Endothelial cell (in vitro differentiated cells): ENCODE data around the gene PURA. TPM values are rescaled to one million over a fixed set of nuclear protein-coding genes. Genes with fewer than 3 reads are reported as not detected.
A peak's percentile ranks its signal among the peaks of the same experiment; 100 is the strongest.

ENCODE experiments used
- DNase-seq: peaks from one replicate; pipeline ENCODE4 v3.0.0; 2021; ENCODE audit warnings: low spot score
- H3K27ac Mint-ChIP-seq: one replicate; pipeline ENCODE4 v1.8.0; 2021; ENCODE audit warnings: mixed read lengths, inconsistent platforms; ENCODE audit not compliant: unreplicated experiment
- H3K27me3 Mint-ChIP-seq: one replicate; pipeline ENCODE4 v1.8.0; 2021; ENCODE audit warnings: mild to moderate bottlenecking, moderate library complexity, mixed read lengths, inconsistent platforms; ENCODE audit not compliant: unreplicated experiment
- H3K36me3 Mint-ChIP-seq: one replicate; pipeline ENCODE4 v1.8.0; 2021; ENCODE audit warnings: mild to moderate bottlenecking, low read depth, mixed read lengths, inconsistent platforms; ENCODE audit not compliant: unreplicated experiment
- H3K4me1 Mint-ChIP-seq: one replicate; pipeline ENCODE4 v1.8.0; 2021; ENCODE audit warnings: mild to moderate bottlenecking, mixed read lengths, inconsistent platforms; ENCODE audit not compliant: unreplicated experiment
- H3K4me3 Mint-ChIP-seq: one replicate; pipeline ENCODE4 v1.8.0; 2021; ENCODE audit warnings: mild to moderate bottlenecking, mixed read lengths, inconsistent platforms; ENCODE audit not compliant: unreplicated experiment
- H3K9me3 Mint-ChIP-seq: one replicate; pipeline ENCODE4 v1.8.0; 2021; ENCODE audit warnings: mixed read lengths, inconsistent platforms; ENCODE audit not compliant: unreplicated experiment
- total RNA-seq: library from RNA; stranded (reverse); fragmentation: NEBNext Ultra II Directional; extraction: Animal tissue kit (Norgen Biotek cat#: 25700); gene quantifications from one replicate; pipeline ENCODE4 v1.2.1, GENCODE V29; 2021; ENCODE audit not compliant: unreplicated experiment
- TF ChIP-seq, protein P1 (sequence below): fragments of 200-600 bp; sonication (generic); IDR thresholded peaks from one replicate; pipeline ENCODE4 v1.5.0; 2021; ENCODE audit warnings: antibody characterized with exemption; ENCODE audit not compliant: unreplicated experiment

Gene PURA
- total RNA-seq, 1 donor from 2014 or later: 6.2 TPM

DNA sequence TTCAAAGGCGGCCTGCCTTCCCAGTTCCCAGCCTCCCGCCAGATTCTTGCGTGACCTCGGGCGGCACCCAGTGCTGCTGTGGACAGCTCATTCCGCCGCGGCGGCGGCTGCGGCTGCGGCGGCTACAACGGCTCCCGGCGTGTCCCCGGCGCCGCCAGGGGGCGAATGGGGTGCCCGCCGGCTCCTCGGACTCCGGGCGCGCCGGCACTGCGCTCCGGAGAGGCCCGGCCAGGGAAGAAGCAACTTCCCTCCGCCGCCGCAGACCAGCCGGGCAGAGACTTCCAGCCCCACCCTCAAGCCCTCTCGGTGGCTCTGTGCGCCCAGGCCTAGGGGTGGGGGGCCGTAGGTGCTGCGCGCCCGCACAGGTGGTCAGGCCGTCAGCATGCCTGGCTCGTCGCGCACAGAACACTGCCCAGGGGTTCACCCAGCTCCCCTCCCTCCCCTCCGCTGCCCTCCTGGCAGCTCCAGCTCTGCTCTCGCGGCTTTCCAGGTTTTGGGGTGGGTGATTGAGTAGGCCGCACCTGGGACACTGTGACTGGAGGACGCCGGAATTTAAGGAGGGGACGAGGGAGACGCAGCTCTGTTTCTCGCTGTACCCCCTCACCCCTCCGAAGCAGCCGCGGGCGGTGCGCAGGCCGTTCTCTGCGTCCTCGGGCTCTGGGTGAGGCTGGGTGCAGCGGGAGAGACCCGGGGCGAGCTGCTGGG lies 32.1 kb downstream of the PURA start:
- Mint-ChIP-seq H3K27me3 (peaks cover 11% of the 10 kb centered on the region), H3K36me3 (no peaks in the 10 kb centered on the region), H3K4me1 (peaks cover 4% of the 10 kb centered on the region), H3K27ac (no peak overlapping the region), H3K9me3 (no peaks in the 10 kb centered on the region), H3K4me3 (no peak overlapping the region)
- TF ChIP-seq, protein P1, sequence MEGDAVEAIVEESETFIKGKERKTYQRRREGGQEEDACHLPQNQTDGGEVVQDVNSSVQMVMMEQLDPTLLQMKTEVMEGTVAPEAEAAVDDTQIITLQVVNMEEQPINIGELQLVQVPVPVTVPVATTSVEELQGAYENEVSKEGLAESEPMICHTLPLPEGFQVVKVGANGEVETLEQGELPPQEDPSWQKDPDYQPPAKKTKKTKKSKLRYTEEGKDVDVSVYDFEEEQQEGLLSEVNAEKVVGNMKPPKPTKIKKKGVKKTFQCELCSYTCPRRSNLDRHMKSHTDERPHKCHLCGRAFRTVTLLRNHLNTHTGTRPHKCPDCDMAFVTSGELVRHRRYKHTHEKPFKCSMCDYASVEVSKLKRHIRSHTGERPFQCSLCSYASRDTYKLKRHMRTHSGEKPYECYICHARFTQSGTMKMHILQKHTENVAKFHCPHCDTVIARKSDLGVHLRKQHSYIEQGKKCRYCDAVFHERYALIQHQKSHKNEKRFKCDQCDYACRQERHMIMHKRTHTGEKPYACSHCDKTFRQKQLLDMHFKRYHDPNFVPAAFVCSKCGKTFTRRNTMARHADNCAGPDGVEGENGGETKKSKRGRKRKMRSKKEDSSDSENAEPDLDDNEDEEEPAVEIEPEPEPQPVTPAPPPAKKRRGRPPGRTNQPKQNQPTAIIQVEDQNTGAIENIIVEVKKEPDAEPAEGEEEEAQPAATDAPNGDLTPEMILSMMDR: peak; percentile 58
- DNase-seq: peak; percentile 83

DNA sequence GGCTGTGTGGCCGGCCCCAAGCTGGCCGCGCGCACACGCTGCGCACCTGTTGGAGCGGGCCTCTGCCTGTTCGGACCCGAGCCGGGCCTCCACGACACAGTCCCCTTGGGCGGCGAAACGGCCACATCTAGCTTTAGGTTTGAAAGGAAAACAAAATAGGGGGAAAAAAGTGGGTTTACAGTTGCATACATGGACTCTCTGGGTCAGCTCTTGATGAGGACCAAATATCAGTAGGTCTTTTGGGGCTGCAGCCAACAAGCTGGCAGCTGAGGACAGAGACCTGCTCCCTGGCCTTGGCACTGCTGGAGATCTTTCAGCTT lies 32.6 kb downstream of the PURA start:
- DNase-seq: no peak
- Mint-ChIP-seq H3K36me3 (no peaks in the 10 kb centered on the region), H3K27me3 (peaks cover 11% of the 10 kb centered on the region), H3K4me3 (no peak overlapping the region), H3K27ac (no peak overlapping the region), H3K4me1 (peaks cover 4% of the 10 kb centered on the region), H3K9me3 (no peaks in the 10 kb centered on the region)
- TF ChIP-seq, protein P1: no peak

DNA sequence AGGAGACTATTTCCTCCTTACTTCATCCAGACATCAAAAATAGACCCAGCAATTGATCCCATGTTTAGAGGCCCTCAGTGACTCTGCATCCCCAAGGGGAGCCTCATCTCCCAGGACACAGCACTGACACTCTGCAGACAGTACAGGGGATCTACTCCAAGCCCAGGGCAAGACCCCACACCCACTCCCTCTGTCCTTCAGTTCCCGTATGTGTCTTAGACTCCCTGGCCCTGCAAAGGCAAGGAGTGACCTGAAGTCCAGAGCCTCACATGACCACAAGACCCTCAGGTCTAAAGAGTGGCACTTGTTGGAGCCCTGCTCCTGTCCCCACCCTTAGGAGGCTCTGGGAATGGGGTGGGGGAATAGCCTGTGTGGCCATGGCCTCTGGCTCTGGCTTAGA lies 33.6 kb downstream of the PURA start:
- H3K36me3 Mint-ChIP-seq: no peaks in the 10 kb centered on the region
- no peaks in the 10 kb centered on the region for H3K9me3 Mint-ChIP-seq
- peaks cover 13% of the 10 kb centered on the region for H3K27me3 Mint-ChIP-seq
- DNase-seq: no peak
- no peak overlapping the region for H3K27ac Mint-ChIP-seq
- no peak overlapping the region for H3K4me3 Mint-ChIP-seq
- TF ChIP-seq, protein P1: no peak
- peaks cover 11% of the 10 kb centered on the region for H3K4me1 Mint-ChIP-seq

DNA sequence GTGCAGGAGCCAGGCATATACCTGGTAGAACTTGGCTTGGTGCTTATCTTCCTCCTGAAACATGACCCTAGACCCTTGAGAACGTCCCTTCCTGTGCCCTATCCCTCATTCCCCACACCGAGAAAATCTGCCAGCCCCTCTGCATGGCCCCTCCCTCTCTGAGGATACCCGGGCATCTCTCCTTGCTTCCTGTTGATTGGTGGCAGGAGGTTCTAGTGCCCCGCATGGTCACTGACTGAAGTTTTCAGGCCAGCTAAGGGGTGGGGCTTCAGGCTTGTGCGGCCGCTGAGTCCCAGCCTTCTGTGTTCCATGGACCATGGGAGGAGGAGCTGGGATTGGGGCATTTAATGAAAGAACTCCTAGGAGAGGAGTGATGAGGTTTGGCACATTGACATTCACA lies 34.6 kb downstream of the PURA start:
- DNase-seq: peak; percentile 42
- Mint-ChIP-seq H3K4me1 (peaks cover 15% of the 10 kb centered on the region), H3K4me3 (no peak overlapping the region), H3K36me3 (no peaks in the 10 kb centered on the region), H3K27ac (no peak overlapping the region), H3K9me3 (no peaks in the 10 kb centered on the region), H3K27me3 (peaks cover 11% of the 10 kb centered on the region)
- TF ChIP-seq, protein P1: no peak

DNA sequence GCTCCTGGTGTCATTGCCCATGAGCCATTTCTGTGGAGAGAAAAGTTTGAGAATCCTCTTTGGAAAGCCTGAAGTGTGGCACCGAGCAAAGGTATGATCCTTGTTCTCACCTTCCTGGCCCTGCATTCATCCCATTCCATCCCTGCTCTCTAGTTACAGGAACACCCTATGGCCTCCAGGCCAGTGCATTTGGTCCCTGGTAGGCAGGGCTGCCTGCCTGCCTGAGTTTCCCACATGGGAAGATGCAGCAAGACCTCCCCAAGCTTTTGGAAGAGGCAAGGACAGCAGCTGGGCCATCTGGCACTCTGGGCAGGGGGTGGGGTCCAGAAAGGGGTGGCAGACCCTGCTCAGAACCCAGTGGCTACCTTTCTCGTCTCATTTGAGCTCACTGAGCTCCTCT lies 36.3 kb downstream of the PURA start:
- peaks cover 9% of the 10 kb centered on the region for H3K27me3 Mint-ChIP-seq
- DNase-seq: no peak
- no peak overlapping the region for H3K27ac Mint-ChIP-seq
- no peak overlapping the region for H3K4me3 Mint-ChIP-seq
- H3K4me1 Mint-ChIP-seq: peaks cover 22% of the 10 kb centered on the region
- H3K9me3 Mint-ChIP-seq: no peaks in the 10 kb centered on the region
- H3K36me3 Mint-ChIP-seq: no peaks in the 10 kb centered on the region
- TF ChIP-seq, protein P1: no peak
